Uterus (tissue), 2 donors: ENCODE results near the gene ZNF584.

Experiments used
- POLR2A ChIP-seq, 2 donors: fragments of 450-650 bp; IDR thresholded peaks; one replicate each; pipeline ENCODE4 v1.6.1; 2016; ENCODE audit warnings: antibody characterized with exemption in 2 of 2, mild to moderate bottlenecking in 1 of 2, moderate library complexity in 1 of 2
- TF ChIP-seq, protein P1 (sequence below), 4 experiments: fragments of 200-600 bp in 2 of 4; fragments of 450-650 bp in 2 of 4; sonication (generic) in 2 of 4; IDR thresholded peaks; one replicate each; pipeline ENCODE4 v1.5.1; 2016 to 2019; ENCODE audit warnings: antibody characterized with exemption in 4 of 4, mild to moderate bottlenecking in 2 of 4, moderate library complexity in 1 of 4

GRCh38 chr19:58396691-58397532 is 11.5 kb upstream of the ZNF584 start:
- TF ChIP-seq POLR2A (IDR thresholded peaks at IDR 0.05), result no peak
- TF ChIP-seq, protein P1, sequence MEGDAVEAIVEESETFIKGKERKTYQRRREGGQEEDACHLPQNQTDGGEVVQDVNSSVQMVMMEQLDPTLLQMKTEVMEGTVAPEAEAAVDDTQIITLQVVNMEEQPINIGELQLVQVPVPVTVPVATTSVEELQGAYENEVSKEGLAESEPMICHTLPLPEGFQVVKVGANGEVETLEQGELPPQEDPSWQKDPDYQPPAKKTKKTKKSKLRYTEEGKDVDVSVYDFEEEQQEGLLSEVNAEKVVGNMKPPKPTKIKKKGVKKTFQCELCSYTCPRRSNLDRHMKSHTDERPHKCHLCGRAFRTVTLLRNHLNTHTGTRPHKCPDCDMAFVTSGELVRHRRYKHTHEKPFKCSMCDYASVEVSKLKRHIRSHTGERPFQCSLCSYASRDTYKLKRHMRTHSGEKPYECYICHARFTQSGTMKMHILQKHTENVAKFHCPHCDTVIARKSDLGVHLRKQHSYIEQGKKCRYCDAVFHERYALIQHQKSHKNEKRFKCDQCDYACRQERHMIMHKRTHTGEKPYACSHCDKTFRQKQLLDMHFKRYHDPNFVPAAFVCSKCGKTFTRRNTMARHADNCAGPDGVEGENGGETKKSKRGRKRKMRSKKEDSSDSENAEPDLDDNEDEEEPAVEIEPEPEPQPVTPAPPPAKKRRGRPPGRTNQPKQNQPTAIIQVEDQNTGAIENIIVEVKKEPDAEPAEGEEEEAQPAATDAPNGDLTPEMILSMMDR (IDR thresholded peaks at IDR 0.05), result no peak
